ENCODE measurements around the gene BCL2L11.

BCL2L11 gene

DNA sequence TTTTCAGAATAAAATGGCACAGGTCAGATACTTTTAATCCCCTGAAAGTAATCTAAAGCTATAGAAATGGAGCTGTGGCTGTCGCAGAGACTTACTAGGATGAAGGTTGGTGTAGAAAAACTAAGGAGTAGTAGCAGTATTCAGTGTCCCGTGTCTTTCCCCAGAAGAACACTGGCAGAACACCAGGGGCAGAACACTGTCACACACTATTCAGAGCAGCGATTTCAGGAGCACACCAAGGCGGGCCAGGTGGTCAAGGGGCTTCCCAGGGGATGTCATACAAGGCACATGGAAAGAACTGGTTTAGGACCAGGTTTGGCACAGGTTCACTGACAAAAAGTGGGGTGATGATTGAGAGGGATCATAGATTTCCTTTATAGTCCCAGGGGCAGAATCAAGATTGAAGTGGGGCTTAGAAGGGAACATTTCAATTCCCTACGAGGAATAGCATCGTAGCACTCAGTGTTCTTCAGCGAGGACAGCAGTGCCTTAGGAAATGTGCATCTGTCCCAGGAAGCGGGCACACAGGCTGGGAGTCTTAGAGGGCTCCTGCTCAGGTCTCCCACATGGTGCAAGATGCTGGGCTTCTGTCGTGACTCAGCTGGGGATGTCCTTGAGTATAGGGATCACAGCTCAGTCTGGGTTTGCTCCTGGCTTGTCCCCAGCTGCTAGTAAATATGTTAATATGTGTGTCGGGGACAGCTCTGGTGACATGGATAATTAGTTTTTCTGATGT is 22.6 kb downstream of the BCL2L11 start:
- DNase-seq (ENCODE audit: low spot score): no peak

DNA sequence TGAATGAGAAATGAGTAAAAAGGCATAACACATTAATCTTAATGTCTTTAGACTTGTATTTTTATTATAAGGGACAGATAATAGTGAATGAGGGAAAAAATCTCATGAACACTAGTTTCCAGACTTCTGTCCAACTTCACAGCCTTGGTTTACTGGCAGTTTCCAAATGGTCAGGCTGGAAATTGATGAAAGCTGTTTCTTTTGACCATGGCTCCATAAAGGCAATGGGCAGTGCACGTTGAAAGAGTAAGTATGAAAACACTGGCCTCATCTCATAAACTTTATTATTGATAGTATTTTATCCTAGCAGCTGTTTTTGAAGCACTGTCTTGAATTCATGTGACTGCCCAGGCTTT is 23.1 kb downstream of the BCL2L11 start:
- no peak for DNase-seq (ENCODE audit: low spot score)

DNA sequence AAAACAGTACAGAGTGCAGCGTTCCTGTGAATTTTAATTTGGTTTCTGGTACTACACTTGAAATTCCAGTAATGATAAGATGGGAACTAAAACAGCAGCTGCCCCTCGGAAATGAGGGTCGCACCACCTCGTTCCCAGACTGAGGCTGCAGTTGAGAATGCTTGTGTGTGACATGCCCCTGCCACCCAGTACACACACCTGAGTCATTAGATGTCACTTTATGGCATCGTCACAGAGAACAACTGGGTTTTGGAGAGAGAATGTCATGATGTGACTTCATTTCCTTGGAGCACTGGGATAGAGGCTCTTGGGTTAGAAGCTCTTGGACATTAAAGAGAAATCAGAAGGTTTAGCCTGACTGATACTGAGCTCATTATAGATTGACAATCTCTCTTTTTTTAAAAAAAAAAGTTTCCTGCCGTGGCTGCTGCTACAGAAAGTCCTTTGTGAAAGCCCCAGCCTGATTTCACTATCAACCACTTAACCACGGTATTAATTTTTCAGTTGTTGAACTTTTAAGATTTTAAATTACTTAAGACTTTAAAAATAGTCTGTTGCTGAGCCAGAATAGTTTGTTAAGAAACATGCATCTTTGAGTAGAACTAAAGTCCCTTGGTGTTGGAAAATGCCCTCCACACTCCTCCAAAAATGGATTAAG is 24.5 kb downstream of the BCL2L11 start:
- DNase-seq (ENCODE audit: low spot score): no peak

DNA sequence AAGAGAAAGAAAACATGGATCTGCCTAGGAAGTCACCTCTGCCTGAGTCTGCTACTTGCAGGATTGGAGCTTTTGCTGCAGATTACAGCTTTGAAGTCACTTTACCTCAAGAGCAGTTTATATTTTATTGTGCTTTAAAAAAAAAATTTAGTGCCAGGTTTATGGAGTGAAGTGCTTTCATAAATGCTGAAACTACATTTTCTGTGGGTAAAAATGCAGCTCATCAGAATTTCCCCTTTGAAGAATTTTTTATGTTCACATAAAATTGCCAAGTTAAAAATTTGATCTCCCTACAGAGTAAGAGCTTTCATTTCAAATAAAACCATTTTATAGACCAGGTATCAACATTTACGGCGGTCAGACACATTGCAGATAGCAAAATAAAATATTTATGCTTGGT is 25.2 kb downstream of the BCL2L11 start:
- no peak for DNase-seq (ENCODE audit: low spot score)

DNA sequence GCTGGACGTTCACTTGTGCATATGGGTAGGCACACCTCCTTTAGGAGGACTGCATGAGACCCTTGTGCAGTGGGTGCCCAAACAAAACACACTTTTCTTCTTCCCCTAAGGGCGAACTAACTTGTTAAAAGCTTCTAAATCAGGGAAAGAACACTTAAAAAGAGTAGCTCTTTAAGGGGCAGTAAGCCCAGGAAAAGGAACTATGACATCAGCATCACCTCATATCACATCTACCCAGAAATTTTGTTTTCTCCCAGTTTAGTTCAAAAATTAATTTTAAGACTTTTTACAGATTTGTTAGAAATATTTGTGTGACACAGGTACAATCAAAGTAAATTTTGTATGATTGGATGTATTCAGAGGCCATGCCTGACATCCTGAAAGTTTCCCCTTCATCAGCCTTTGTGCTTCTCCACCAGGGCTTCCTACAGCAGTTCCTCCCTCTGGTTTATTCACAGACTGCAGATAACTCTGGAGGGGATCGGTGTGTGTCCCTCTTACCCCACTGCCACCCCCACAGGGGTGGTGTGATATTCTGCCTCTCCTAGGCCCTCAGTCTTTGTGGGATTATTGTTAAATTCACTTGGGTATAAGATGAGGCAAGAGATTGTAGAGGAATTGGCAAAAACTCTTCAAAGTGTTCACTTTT is 27.6 kb downstream of the BCL2L11 start:
- no peak for DNase-seq (ENCODE audit: low spot score)

DNA sequence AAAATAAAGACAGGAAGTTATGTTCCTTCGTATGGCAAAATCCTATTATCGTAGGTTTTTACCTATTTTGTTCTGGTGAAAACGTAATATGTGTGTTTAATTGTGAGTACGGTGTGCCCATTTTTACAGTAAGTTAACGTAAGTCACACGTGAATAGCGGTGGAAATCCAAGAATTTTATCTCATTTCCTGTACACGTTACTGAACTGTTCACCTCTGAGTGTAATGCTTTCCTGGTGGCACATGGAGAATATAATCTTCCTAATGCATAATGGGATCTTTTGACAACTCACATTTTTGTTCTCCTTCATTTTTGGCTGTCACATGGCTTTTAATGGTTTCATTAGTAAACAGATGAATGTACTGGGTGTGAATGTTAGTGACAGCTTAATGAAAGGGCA is 28.2 kb downstream of the BCL2L11 start:
- DNase-seq (ENCODE audit: low spot score): no peak

DNA sequence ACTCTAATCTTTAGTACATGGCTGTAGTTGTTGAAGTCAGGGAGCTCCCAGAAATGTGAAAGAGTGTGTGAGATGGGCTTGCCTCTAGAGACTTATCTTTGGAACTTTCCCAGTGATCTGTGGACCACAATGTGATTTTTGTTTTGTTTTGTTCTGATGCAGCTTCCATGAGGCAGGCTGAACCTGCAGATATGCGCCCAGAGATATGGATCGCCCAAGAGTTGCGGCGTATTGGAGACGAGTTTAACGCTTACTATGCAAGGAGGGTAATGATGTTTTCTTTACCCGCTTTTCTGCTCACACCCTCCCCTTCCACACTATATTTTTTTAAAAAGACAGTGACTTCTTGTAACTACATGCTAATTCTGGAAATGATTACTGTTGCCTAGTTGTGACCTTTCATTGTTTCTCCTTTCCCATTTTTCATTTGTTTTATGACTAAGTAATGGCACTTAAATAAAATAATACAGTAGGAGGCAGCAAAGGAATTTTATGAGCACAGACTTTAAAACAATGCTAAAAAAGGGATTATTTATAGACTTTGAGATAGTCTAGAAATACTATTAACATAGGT is 29.3 kb downstream of the BCL2L11 start:
- no peak for DNase-seq (ENCODE audit: low spot score)

DNA sequence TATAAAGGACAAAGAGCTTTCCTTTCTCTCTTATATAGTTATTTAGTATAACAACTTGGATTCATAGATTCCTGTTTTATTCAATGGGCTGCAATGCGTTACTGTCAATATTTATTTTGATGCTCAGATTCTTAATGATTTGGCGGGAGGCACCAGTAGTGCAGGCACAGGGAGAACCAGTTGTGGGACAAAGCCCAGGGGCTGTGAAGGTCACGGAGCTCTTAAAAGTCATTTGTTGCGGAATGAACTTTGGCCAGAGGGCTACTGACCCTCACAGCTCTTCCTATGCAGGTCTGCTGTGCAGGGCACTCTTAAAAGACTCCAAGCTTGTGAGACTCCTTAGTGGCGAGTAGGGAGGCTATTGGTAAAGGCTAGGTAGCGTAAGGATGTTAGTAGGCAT is 34.0 kb downstream of the BCL2L11 start:
- DNase-seq (ENCODE audit: low spot score): no peak

DNA sequence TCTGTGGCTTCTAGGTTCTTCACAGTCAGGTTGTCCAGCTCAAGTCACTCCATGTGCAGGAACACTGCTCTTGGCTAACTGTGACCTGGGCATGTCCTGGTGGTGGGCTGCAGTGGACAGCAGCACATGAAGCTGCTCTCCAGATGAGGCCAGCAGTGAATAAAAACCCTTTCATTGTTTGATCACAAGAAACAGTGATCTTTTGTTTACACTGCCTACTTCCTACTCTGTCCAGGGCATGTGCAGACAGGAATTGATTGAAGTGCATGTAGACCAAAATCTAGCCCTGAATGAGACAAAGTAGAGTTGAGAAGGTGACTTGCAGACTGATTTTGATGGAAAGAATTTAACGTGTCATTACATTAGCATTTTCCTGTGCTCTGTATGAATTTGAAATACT is 34.9 kb downstream of the BCL2L11 start:
- no peak for DNase-seq (ENCODE audit: low spot score)

DNA sequence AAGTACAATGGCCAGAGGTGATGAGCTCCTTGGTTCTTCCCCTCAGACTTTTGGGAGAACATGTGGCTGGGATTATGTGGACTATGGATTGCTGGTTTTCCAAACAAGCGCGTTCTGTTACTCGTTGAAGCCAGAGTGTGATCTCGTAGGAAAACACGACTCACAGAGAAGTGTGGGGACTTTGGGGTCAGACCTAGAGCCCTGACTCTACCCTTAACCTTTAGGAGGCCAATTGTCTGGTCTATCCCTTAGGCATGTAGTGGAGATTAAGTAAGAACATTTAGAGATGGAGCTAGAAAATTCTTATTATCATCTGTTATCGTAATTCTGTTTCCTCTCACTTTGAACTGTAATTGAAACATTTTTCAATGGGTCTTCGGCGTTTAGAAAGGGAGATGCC is 35.8 kb downstream of the BCL2L11 start:
- DNase-seq (ENCODE audit: low spot score): no peak

DNA sequence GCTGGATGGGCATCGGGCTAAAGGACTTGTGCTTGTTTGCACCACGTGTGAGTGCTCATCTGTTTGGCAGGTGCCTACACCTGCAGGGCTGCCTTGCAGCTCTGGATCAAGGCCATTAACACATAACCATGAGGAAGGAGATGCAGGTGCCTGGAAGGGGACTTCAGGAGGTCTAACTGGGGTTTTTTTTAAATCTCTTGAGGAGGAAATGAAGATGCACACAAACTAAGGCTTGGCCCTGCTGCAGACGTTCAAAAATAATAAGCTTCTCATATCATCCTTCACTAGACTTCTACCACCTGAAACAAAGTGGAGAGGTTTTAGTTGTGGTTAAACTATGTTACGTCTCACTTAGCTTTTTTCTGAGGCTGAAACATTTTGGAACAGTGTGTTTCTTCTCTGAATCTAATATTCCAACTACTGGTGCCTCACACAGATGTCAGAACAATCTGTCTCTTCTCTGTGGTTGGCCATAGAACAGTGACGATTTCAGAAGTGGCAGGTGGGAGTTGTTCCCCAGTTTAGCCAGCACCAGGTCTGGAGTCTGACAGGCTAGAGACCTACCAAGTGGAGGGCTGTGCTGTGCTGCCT is 36.5 kb downstream of the BCL2L11 start:
- no peak for DNase-seq (ENCODE audit: low spot score)

DNA sequence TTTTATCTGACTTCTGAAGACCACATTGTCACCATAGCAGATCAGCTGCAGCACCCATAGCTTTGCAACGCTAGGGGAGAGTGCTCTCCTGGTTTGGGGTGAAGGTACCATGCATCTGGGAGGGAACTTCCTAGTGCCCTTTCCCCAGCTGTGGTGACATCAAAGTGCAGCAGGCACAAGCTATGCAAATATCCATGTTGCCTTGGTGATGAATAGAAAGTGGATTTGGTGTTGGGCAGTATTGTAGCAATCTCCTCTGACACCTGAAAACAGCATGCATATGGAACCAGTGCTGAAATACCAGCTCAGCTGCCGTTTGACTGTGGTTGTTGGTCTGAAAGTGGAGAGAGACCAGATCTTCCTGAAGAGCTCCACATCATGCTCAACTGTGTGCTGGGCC is 37.1 kb downstream of the BCL2L11 start:
- no peak for DNase-seq (ENCODE audit: low spot score)

DNA sequence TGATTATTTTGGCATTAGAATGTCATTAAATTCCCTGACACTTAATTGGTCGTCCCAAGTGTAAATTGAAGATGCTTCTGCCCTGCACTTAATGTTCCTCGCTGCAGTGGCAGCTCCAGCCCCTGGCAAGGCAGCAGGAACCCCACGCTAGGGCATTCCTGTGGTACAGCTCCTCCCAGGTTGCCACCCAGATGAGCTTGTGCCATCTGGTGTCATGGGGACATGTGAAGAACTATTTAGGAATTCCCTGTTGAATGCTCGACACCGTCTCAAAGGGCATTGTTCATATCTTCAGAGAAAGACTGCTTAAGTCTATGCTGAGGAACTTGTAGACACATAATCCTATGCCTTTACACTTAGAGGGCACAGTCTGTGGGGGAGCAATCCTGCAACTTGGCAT is 38.9 kb downstream of the BCL2L11 start:
- no peak for DNase-seq (ENCODE audit: low spot score)

DNA sequence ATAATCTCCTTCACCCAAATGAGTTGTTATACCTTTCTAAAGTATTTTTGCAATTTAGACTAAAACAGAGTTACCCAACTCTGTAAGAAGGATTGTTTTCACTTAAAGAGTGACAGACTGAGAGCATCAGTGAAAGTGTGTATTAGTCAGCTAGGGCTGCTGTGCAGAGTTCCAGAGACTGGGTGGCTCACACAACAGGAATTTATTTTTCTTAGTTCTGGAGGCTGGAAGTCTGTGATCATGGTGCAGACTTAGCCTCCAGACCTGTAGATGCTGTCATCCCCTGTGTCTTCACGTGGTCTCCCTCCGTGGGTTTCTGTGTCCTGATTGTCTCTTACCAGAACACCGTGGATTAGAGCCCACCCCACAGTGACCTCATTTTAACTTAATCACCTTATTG is 40.0 kb downstream of the BCL2L11 start:
- no peak for DNase-seq (ENCODE audit: low spot score)

DNA sequence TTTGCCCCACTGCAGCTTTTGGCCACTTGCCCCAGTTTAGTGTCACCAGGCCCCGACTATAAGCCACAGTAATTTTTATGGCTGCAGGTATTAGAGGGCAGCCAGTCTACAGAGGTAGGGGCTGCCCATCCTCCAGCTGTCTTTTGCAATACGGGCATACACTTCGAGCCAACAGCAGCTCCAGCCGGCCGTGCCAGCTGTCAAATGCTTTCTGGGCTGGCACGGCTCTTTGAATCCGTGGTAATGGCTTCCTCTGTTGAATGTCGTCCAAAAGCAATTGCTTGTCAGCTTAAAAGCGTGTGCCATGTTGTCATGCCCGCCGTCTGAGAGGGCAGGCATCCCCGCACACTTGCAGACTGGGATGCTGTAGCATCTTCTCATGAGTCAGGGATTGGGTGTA is 41.3 kb downstream of the BCL2L11 start:
- DNase-seq (ENCODE audit: low spot score): no peak

DNA sequence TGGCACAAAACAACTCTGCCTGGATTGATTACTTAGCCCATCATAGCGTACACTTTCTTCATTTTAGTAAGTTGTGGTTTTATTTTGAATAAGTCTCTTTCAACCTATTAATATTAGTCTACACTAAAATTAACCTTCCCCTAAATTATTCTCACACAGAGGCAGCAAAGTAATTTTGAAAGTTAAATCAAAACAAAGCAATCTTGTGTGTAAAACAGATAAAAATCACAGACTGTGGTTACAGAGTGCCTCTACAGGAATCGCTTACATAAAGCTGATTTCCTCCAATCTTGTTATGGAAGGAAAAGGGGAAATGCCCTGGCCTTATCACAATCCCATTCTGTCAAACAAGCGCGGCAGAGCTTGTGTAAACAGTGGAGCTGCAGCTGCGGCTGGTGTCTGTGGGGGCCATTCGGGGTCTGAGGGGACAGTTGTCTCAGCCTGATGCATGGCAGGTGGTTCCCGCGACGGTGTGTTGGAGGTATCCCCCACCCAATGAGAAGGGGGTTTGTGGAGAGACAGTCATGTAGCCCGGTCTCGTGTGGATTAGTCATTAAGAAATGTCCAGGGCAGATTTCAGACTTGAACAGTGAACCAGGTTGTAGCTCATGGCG is 42.1 kb downstream of the BCL2L11 start:
- DNase-seq (ENCODE audit: low spot score): no peak

DNA sequence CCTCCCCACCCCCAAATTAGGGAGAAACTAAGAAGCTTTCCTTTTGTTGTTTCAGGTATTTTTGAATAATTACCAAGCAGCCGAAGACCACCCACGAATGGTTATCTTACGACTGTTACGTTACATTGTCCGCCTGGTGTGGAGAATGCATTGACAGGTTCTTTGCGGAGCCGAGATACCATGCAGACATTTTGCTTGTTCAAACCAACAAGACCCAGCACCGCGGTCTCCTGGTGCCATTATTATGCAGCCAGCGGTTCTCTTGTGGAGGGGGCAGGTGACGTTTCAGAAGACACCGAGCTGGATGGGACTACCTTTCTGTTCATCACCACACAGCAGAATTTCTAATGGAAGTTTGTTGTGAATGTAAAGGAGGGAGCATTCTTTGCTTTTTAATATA is 43.4 kb downstream of the BCL2L11 start:
- DNase-seq (ENCODE audit: low spot score): no peak

DNA sequence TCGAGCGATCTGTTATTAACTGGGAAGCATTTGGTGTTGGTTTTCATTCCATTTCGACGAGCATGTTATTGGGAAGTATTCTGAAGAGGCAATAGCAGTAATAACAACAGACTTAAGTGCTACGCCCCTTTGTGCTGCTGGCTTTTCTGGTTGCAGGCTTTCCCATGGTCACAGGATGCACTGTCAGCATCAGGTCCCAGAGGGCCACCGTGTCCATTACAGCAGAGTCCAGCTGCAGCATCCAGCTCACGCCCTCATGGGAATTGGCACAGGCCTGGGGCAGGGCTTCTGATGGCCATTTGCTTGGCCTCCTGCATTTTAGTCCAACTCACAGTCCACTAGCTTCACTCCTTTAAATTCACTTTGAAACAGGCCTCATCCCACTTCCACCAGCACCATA is 44.4 kb downstream of the BCL2L11 start:
- no peak for DNase-seq (ENCODE audit: low spot score)

DNA sequence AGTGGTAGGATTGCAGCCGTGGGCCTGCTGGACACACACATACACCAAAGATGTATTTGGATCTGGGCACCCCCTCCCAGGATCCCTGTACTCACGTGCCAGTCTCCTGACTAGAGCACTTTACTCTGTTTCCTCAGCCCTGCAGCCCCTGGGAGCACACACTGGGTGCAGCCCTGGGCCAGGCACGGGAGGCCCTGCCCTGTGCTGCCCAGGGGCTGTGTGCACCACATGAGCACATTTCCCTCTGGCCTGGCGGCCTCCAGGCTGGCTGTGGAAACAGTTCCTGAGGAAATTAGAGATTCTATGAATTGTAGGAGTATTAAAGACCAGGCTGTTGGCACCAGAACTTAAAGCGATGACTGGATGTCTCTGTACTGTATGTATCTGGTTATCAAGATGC is 45.4 kb downstream of the BCL2L11 start:
- DNase-seq (ENCODE audit: low spot score): no peak

DNA sequence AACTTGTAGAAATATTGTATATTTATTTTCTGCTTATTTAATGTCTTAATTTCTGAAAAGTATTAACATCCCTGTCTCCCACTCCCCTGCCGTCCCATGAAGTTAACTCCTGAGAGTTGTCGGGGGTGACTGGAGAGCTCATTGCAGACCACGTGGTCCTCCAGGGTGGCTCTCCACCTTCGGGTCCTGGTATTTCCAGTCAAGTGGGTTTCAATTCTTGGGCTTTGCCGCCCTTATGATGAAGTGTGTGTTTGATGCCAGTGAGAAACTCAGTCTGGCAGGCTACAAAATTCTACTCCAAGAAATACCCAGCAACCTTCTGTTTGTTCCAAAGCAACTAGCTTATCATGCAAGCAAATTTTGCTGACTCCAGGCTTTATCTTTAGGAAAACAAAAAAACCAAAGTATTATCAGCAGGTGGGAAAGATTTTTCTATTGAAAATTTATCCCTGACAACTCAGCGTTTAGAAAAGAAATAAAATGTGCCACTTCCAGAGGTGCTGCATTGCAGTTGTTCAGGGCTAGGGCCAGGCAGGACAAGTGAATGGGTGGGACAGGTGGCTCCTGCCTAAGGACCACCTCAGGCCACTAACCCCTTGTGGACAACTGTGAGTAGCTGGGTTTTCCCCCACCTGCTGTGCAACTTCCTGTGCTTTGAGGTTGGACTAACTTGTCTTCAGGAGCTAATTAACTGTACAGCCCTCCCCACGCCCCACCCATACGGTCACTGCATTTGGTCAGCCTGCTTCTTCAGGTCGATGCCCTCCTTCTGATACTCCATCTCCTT is 46.6 kb downstream of the BCL2L11 start:
- no peak for DNase-seq (ENCODE audit: low spot score)

DNA sequence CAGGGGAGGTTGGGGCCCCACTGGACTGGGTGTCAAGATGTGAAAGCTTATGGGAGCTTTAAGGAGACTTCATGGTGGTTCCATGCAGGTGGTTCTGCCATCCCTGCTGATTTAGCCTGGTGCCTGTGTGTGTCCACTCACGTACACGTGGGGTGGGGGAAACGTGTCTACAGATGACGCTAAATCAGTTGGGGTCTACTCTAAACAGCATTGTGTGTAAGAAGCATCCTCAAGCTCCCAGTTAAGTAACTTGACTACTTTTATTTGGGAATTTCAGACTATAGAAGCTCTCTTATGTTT is 47.1 kb downstream of the BCL2L11 start:
- DNase-seq (ENCODE audit: low spot score): no peak
